Embryonic facial prominence (tissue), 1 donor: ENCODE data around the gene CNIH2.
"Not testable (repeated sequence)": the region's sequence is repeated elsewhere in the genome, so short reads cannot be mapped to it uniquely, and the experiment has no call there.

Experiments used
- DNase-seq: peaks from one replicate; pipeline ENCODE4 v3.0.0-alpha.2; 2016; ENCODE audit errors: extremely low spot score

The CNIH2 gene

DNA sequence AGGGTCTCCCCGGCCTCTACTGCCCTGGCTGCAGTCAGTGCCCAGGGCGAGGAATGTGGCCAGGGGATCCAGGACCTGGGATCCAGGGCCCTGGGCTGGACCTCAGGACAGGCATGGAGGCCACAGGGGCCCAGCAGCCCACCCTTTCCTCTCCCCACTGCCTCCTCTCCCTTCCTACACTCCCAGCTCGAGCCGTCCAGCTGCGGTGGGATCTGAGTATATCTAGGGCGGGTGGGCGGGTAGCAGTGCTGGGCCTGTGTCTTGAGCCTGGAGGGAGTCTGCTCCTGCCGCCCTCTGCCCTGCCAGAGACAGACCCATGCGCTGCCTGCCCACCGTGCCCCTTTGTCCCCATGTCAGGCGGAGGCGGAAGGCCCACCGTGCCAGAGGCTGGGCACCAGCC is 1.4 kb upstream of the CNIH2 start:
- not testable (repeated sequence) for DNase-seq

DNA sequence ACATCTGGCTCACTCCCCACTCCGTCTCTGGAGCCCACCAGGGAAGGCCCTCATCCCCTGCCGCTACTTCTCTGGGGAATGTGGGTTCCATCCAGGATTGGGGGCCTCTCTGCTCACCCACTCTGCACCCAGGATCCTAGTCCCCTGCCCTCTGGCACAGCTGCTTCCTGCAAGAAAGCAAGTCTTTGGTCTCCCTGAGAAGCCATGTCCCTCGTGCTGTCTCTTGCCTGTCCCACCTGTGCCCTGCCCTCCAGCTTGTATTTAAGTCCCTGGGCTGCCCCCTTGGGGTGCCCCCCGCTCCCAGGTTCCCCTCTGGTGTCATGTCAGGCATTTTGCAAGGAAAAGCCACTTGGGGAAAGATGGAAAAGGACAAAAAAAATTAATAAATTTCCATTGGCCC is 911 bp upstream of the CNIH2 start:
- DNase-seq, result not testable (repeated sequence)

DNA sequence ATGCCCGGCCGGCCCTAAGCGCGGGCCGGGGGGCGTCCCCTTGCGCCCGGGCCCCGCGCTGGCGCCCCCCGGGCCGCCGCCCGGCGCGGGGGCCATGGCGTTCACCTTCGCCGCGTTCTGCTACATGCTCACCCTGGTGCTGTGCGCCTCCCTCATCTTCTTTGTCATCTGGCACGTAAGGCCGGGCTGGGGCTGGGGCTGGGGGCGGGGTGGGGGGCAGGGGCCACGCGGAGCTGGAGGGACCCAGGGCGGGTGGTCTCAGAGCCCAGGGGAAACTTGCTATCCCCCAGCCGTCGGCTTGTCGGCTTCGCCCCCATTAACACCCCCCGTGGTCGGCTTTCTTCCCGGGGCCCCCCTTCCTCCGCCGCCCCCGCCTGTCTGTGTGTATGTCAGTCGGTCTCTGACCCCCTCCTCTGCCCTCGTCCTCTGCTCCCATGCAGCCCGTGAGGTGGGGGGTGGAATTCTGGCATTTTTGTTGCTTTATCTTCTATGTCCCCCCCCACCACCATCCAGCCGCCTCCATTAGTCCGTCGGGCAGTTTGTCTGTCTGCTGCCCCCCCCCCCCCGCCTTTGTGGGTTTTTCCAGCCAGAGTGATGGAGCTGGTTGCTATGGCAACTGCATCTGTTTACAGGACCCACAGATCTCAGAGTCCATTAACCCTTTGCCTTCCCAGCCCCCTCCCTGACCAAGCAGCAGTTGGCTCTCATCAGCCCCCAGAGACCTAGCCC is 552 bp downstream of the CNIH2 start:
- DNase-seq, result no peak

DNA sequence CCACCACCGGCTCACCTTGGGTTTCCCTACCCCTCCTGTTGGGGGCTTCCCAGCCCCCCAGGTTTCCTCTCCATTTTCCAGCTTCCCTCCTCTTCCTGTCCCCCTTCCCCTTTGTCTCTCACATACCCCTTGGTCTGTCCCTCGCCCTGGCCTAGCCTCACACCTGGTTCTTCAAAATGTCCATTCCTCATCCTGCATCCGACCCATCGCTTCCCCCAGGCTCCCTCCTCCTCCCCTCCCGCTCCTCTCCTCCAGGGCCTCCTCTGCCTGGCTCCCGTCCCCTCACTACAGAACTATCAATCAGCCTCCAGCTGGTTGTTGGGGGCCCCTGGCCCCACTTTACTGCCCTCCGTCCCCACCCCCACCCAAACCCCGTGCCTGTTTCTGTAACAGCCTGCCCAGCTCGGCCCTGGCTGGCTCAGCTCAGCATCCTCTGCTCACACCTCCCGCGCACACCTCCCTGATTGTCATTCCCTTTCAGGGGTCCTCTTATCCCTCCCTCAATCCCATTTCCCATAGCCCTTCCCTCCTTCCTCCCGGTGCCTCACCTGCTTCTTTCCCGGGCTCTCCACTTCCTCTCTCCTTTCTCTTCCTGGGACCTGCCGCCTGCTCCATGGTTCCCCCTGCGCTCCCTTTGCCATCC is 1.2 kb downstream of the CNIH2 start:
- no peak for DNase-seq

DNA sequence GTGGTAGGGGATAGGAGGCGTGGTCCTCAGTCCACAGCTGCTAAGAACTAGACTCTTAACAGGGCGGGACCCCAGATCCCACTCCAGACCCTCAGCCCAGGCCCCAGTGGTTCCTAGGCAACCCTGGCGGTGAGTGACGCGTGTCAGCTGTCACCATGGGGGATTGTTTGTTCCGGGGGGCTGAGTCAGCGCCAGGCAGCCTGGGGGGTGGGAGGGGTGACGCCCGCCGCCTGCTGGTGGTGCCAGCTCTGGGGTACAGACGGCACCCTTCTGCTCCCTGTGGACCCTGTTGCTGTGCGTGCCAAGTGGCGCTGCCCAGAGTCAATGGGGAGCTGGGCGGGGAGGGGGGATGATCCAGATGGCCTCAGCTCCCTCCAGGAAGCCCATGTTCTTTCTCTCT is 2.5 kb downstream of the CNIH2 start:
- no peak for DNase-seq

DNA sequence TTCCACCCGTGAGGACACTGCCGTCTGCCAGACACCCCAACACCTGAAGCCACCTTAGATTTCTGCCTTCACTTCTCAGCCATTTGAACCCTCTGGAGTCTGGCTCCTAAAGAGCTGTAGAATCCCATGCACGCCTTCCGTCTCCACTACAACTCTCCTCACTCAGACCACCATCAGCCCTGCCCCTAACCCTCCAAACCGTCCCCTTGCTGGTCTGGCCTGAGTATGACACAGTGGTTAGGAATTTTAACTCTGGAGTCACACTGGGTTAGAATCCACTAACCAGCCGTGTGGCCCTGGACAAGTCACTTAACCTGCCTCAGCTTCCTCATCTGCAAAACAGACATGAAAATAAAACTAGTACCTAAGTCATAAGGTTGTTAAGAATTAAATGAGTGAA is 3.0 kb downstream of the CNIH2 start:
- DNase-seq, result no peak

DNA sequence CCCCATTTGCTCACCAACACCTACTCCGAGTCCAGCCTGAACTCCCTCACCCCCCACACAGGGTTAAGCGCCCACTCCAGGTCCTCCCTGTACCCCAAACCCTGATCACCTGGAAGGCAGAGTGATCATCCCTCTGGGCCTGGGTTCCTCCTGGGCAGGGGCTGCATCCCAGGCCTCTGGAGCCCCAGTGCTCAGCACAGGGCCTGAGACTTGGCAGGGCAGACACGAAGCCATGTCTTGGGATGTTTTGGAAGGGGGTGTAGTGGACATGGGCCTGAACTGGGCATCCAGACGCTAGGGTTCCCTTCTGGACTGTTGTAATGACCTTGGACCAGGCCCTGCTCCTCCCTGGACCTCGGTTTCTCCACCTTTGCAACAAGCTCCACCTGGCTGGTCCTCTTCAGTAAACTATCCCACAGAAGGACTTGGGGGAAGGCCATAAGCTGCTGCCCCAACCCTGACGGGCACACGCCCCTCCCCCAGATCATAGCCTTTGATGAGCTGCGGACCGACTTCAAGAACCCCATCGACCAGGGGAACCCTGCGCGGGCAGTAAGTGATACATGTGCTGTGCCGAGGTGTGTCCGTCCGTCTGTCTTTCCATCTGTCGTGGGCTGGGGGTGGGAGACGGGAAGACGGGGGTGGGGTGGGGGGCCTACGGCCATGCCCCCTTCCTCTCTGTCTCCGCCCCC is 3.9 kb downstream of the CNIH2 start:
- DNase-seq, result no peak

DNA sequence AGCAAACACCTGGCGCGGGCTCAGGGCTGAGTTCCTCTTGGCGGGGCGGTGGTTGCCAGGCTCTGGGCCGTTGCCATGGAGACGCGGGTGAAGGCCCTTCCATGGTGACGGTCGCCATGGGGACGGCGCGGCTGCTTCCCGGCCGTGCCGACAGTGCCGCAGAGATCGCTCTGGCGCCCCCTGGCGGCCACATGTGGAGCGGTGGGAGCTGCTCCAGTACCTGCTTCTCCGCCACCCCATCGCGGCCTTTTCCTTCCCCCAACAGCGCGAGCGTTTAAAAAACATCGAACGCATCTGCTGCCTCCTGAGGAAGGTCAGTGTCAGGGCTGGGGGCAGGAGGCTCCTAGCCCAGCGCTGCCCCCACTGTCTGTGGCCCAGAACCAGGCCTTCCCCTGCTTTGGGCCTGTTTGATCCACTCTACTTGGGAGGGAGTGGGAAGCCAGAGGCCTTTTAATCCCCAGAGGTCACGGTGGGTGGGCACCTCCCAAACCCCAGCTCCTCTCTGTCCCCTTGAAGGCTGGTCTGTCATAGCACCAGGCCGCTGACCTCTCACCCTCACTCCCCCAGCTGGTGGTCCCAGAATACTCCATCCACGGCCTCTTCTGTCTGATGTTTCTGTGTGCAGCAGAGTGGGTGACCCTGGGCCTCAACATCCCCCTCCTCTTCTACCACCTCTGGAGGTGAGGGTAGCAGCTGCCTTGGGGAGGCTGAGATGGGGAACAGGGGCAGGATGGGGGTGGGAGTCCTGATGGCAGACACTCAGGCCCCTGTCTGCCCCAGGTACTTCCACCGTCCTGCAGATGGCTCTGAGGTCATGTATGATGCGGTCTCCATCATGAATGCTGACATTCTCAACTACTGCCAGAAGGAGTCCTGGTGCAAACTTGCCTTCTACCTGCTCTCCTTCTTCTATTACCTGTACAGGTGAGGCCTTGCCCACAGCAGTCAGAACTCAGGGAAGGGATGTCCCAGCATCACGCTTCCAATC is 4.8 kb downstream of the CNIH2 start:
- DNase-seq, result peak; percentile 96

DNA sequence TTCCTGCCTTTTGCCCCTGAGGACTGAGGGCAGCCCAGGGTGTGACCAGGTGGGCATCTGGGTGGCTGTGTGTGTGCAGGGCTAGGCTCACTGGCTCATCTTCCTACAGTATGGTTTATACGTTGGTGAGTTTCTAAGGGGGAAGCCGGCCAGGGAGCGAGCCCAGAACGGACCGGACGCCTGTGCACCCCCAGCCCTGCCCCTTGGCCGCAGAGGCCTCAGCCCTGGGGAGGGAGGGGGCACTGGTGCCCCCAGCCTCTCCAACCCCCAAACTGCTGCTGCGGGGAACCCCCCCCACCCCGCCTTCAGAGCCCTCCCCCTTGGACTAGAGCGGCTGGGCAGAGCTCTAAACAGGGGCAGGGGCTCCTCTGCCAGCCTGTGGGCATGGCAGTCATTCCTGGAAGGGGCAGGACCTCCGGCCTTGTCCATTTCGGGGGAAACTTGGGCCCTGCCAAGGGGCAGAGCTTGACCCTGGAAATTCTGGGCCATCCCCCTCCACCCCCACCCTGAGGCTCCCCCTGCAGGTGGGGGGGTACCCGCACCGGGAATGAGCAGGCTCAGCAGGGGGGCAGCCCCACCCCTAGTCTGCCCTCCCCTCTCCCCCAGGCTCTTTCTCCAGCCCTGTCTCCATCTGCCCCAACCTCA is 5.6 kb downstream of the CNIH2 start:
- no peak for DNase-seq

DNA sequence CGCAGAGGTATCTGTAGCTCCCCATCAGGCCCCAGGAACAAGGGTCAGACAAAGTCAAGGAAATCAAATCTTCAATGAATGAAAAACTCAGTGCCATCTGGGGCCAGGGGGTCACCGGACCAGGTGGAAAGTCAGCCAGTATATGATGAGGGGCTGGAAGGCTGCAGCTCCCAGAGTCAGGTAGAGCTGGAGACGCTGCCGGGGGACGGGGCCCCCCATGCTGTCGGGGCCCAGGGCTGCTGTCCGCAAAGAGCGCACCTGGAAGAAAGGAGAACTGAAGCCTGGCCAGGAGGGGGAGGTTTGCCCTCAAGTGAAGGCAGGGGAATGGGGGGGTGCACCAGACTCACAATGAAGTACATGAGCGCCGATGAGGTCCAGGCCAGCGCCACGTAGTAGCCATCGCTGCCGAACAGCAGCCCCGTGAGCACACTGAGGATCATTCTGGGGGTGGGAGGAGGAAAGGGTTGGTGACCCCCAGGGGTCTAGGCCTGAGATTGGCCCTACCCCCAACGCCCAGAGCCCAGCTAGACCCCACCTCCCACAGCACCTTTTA is 6.6 kb downstream of the CNIH2 start:
- DNase-seq, result no peak

DNA sequence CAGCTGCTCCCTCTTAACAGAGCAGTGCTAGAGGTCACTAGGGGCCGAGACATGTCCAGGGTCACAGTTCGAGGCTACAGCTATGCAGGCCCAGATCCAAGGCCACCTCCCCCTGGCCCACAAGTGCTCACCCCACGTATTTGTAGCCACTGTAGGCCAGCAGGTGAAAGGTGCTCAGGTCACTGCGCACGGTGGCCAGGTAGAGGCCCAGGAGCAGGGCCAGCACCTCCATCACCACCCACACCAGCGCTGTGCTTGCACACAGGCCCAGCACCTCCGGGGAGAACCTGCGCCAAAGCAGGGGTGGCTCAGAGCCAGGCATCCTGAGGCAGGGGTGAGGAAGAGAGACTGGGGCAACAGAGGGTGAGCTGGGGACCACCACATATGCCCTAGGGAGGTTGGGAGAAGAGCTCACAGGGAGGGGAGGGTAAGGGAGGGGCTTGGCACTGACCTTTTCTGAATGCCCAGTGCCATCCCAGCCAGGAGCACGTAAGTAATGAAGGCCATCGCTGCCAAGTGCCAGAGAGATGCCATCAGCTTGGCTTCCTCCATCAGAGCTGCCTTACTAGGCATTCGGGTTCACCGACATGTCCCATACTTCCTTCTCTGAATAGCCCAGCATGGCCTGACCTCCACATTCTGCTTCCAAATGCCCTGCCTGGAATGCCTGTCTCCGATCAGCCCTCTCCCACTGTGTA is 7.4 kb downstream of the CNIH2 start:
- no peak for DNase-seq

DNA sequence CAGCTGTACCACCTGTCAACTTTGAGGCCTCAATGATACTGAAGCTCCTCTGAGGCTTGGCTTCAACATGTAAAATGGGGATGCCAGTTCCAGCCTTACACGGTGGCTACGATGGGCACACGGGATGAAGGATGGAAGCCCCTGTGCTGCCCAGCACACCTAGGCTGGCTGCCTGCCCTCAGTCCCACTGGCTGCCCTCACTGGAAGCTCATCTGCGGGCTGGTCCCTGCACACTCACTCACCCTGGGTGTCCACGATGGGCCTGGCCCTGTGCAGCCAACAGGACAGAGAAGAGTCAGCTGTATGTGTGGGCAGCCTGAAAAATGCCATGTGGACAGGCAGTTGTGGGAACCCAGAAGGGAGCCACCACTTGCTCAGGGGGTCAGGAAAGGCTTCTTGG is 8.7 kb downstream of the CNIH2 start:
- no peak for DNase-seq

DNA sequence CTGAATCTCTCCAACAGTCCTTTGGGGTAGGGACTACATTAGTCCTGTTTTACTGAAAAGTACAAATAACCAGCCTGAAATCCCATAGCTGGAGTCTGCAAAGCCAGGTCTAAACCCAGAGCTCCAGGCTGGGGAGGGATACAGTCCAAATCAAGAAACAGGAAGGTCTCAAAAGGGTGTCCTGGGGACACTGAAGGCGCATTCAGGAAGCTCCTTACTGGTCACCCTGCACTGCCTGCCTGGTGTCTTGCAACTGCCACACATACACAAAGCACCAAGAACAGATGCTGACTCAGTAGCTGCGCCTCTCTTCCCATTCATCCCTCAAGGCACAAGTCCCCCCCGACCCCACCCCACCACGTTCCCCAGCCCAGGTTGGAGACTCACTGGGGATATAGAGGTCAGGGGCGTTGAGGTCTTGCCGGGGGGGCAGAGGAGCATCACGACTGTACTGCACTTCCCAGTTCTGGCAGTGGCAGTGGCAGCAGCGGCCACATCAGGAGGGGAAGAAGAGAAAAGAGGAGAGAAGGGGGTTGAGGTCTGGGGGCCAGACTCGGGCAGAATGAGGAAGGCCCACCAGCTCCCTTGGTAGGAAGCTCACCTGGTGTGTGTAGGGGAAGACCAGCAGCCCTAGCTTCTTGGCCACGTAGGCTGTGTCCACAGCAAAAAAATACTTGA is 9.4 kb downstream of the CNIH2 start:
- no peak for DNase-seq

DNA sequence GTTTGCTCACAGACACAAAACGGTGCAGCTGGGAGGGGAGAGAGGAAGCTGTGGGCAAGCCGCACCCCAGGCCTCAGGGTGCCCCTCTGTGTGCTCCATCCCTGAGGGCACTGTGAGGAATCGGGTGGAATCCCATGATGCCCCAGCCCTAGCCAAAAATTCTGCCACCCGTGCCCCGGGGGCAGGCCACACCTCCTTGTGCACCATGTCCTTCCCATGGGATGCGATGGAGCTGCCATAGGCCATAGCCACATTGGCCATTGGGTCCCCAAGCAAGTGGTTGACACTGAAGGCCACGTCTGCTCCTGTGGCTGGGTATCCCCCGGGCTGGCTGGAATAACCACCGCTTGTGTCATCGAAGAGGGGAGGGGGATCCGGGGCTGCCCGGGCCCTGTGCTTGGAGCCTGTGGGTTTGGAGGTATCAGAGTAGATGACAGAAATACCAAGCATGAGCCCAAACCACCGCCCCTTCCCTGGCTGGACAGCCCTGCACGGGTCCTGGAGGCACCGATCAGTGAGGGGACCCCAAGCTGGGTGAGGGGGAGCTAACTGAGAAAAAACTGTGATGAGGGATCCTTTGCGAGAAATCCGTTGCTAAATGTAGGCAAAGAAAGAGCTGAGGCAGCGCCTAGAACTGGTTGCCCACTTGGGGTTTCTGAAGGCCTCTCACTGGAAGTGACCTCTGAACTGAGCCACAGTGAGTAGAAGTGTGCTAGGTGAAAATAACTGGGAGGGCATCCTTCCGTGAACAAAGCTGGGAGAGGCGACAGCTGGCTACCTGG is 10.1 kb downstream of the CNIH2 start:
- DNase-seq, result no peak

DNA sequence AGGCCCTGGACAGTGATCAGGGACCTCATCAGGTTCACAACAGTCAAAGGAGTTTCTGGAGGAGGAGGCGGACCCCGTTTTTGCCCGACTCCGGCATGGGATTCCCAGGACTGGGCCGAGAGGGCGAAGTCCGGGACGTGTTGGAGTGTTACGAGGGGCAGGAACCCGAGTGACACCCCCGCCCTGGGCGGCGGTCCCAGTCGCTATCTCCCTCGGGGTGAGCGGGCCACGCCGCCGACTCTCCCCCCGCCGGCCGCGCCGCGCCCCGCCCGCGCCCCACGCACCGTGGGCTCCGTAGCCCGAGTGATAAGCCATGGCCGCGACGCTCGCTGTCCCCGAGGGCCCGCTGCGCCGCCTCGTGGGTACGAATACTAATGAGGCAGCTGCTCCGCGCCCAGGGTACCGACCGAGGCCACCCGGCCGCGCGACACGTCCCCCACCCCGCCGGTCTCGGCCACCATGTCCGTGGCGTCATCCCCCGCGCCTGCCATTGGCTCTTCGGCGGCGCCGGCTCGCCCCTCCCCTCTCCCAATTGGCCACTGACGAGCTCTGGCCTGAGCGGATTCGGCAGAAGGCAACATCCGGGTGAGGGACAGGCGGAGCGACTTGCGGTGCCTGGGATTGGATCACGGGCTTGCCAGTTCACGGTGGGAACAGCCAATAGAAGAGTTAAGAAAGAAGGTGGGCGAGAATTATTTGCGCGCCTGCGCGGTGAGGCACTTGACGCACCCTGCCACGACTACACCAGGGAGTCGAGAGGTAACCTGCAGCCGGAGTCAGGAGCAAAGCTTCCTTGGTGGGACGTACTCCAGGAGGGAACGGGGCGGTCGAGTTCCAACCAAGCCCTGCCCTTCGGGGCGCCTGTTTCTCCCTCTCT is 10.9 kb downstream of the CNIH2 start, which contains the start of gene YIF1A:
Gene YIF1A, minus strand, starts transcription at position 473 of the 877 bp plus-strand sequence. Its CDS starts 158 bp downstream, at position 315.
- peak; percentile 99 for DNase-seq

DNA sequence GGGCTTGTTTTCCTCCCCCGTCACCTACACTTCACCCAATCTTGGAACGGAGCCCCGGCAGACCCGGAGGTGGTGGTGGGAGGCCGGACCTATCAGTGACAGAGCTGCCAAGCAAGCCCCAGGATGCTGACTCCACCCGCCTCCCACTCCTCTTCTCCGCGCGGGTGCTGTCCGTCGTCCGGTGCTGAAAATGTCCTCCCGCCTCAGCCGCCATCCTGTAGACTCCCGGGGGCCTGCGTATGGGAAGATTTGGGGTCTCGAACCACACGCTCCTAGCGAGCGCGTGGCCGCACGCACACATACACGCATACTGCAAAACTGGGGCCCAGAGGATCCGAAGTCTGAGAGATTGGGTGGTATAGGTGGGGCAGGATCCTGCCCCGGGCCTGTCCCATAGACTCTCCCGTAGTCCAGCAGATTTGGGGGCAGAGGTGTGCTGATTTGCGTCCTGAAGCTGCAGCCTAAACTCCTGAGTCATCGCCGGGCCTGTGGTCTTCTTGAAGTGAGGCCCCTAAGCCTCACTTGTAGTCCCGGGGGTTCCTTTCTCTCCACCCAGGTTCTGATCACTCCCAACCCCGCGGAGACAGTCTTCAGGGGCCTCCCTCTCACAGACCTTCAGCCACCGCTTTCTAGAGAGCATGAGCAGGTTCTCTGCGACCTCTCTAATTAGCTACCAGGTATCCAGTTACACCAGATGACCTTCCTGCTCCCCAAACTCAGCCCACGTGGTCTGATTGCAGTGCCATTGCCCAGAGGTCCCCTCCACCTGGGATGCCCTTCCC is 11.8 kb downstream of the CNIH2 start:
- DNase-seq, result peak; percentile 80

DNA sequence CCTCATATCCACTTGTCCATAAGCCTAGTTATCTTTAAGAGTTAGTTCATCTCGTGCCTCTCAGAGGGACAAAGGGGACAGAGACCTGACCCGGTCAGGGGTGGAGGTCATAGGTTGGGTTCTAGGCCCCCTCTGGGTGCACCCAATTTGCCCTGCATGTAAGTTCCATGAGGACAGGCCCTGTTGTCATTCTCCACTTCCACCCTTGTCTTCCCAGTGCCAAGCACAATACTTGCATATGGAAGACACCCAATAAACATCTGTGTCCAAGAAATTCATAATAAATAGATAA is 12.3 kb downstream of the CNIH2 start:
- DNase-seq, result no peak
